ENCODE measurements around the gene PUM2. TPM values are rescaled to one million over a fixed set of nuclear protein-coding genes. Genes with fewer than 3 reads are reported as not detected.

The PUM2 gene
- total RNA-seq, 1 experiment from 2014 or later: 85.6 TPM

DNA sequence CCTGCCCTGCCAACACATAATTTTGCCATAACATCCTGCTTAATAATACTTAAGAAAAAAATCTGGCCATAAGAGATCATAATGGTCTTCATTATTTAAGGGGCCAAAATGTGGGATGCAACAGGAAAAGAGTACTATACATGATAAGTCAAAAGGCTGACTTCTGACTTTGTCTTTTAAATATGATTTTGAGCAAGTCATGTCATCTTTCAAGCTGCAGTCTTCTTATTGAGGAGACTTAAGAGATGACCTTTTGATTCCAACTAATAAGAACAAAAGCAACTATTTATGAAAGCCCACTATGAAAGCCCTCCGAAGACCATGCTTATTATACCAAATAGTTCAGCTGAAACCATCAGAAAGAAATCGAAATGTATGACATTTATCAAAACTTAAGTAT is 41.6 kb downstream of the PUM2 start:
- ATAC-seq (no peak), DNase-seq (ENCODE audit: low read depth, low spot score) (no peak)
- TF ChIP-seq SIN3A (IDR thresholded peaks at IDR 0.05; ENCODE audit: borderline replicate concordance, insufficient read depth, low read depth, low read length): no peak
- TF ChIP-seq REST (IDR thresholded peaks at IDR 0.05; ENCODE audit: insufficient read depth in 1 of 2, low read depth in 2 of 2, low read length in 1 of 2): no peak
- Histone ChIP-seq H3K27ac (ENCODE audit: low read length) (no peak overlapping the region), H3K4me3 (ENCODE audit: low read depth in 2 of 2, low read length in 2 of 2) (no peak overlapping the region), H3K9me3 (ENCODE audit: control insufficient read depth, insufficient read depth, low read depth, low read length) (no peaks in the 10 kb centered on the region), H3K36me3 (ENCODE audit: control insufficient read depth, insufficient read depth, low read length) (peaks cover 45% of the 10 kb centered on the region), H3K27me3 (ENCODE audit: control insufficient read depth, insufficient read depth, low read length) (no peaks in the 10 kb centered on the region), H3K4me1 (ENCODE audit: control insufficient read depth, insufficient read depth, low read length) (no peaks in the 10 kb centered on the region)
- no TSS peak for BruUV-seq (replicated peaks)
- POLR2A ChIA-PET: interaction anchor here (0.6 kb wide), 1 partner anchor 36 kb away, joined by 7 read pairs; no protein-coding TSS in a partner anchor
- intact Hi-C loops (cut with micrococcal nuclease; ENCODE audit: unreplicated experiment): no loop called here
- CTCF ChIA-PET: interaction anchor here (0.7 kb wide), 1 partner anchor 18 kb away, joined by 4 read pairs; no protein-coding TSS in a partner anchor
- in situ Hi-C loops (cut with HindIII; ENCODE audit: low pct_unique_long_range_greater_than_20kb, low sequenced_read_pairs): no loop called here

- no peaks in the 10 kb centered on the region for H3K4me1 ChIP-seq (ENCODE audit: control insufficient read depth, insufficient read depth, low read length)
- no peaks in the 10 kb centered on the region for H3K27me3 ChIP-seq (ENCODE audit: control insufficient read depth, insufficient read depth, low read length)
- peaks cover 44% of the 10 kb centered on the region for H3K36me3 ChIP-seq (ENCODE audit: control insufficient read depth, insufficient read depth, low read length)
- no TSS peak for BruUV-seq (replicated peaks)
- TF ChIP-seq REST (IDR thresholded peaks at IDR 0.05; ENCODE audit: insufficient read depth in 1 of 2, low read depth in 2 of 2, low read length in 1 of 2) (no peak), TCF7L2 (IDR thresholded peaks at IDR 0.05; ENCODE audit: low read depth, low read length) (no peak), SIN3A (IDR thresholded peaks at IDR 0.05; ENCODE audit: borderline replicate concordance, insufficient read depth, low read depth, low read length) (no peak), POLR2AphosphoS5 (IDR thresholded peaks at IDR 0.05; ENCODE audit: low read depth, low read length) (no peak)
- TF ChIP-seq, protein P1, sequence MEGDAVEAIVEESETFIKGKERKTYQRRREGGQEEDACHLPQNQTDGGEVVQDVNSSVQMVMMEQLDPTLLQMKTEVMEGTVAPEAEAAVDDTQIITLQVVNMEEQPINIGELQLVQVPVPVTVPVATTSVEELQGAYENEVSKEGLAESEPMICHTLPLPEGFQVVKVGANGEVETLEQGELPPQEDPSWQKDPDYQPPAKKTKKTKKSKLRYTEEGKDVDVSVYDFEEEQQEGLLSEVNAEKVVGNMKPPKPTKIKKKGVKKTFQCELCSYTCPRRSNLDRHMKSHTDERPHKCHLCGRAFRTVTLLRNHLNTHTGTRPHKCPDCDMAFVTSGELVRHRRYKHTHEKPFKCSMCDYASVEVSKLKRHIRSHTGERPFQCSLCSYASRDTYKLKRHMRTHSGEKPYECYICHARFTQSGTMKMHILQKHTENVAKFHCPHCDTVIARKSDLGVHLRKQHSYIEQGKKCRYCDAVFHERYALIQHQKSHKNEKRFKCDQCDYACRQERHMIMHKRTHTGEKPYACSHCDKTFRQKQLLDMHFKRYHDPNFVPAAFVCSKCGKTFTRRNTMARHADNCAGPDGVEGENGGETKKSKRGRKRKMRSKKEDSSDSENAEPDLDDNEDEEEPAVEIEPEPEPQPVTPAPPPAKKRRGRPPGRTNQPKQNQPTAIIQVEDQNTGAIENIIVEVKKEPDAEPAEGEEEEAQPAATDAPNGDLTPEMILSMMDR (IDR thresholded peaks at IDR 0.05): no peak
- intact Hi-C loops (cut with micrococcal nuclease; ENCODE audit: unreplicated experiment) (no loop called here), in situ Hi-C loops (cut with HindIII; ENCODE audit: low pct_unique_long_range_greater_than_20kb, low sequenced_read_pairs) (no loop called here)
- no peak overlapping the region for H3K4me3 ChIP-seq (ENCODE audit: low read depth in 2 of 2, low read length in 2 of 2)
- no peaks in the 10 kb centered on the region for H3K9me3 ChIP-seq (ENCODE audit: control insufficient read depth, insufficient read depth, low read depth, low read length)
- no peak overlapping the region for H3K27ac ChIP-seq (ENCODE audit: low read length)
- ChIA-PET CTCF (no interaction called here), POLR2A (no interaction called here)
- DNase-seq (ENCODE audit: low read depth, low spot score) (no peak), ATAC-seq (no peak)
These were observed 43.3 kb downstream of the PUM2 start for GRCh38 chr2:20307311-20307710.
